ENCODE data around the gene ZNF43. TPM values are rescaled to one million over a fixed set of nuclear protein-coding genes. Genes with fewer than 3 reads are reported as not detected.

ZNF43 gene
- total RNA-seq, 4 donors from 2014 or later, result 20.9 to 35.3 (median 25.8) TPM

DNA sequence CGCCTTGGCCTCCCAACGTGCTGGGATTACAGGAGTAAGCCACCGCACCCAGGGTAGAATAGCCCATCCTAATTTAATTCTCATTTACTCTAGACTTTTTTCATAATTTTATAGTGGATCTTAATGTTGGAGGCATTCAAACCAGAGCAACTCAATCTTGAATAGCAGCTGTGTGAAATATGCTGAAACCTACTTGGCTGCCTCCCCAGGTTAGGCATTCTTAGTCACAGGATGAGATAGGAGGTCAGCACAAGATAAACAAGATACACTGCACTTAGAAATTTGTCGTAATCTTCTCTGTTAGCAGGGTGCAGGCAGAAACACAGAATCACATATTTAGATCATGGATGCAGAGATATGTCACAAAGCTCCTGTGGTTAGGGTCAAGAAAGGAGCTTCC, 2.7 kb upstream of the ZNF43 start:
- intact Hi-C loops (cut with DNase I), result no loop called here
- TF ChIP-seq, protein P1, sequence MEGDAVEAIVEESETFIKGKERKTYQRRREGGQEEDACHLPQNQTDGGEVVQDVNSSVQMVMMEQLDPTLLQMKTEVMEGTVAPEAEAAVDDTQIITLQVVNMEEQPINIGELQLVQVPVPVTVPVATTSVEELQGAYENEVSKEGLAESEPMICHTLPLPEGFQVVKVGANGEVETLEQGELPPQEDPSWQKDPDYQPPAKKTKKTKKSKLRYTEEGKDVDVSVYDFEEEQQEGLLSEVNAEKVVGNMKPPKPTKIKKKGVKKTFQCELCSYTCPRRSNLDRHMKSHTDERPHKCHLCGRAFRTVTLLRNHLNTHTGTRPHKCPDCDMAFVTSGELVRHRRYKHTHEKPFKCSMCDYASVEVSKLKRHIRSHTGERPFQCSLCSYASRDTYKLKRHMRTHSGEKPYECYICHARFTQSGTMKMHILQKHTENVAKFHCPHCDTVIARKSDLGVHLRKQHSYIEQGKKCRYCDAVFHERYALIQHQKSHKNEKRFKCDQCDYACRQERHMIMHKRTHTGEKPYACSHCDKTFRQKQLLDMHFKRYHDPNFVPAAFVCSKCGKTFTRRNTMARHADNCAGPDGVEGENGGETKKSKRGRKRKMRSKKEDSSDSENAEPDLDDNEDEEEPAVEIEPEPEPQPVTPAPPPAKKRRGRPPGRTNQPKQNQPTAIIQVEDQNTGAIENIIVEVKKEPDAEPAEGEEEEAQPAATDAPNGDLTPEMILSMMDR (IDR thresholded peaks at IDR 0.05), result no peak
- TF ChIP-seq POLR2A (IDR thresholded peaks at IDR 0.05), result no peak
- H3K27ac ChIP-seq, result no peak overlapping the region
- peaks cover 0 to 6% of the 10 kb centered on the region in 2 donors for H3K36me3 ChIP-seq
- no peak overlapping the region for H3K4me3 ChIP-seq (replicated peaks in 1 of 3)
- no peaks in the 10 kb centered on the region for H3K9me3 ChIP-seq
- H3K4me1 ChIP-seq, result peaks cover 0 to 8% of the 10 kb centered on the region in 2 donors
- 90 to 91% methylated on average over 4 of the region's 4 CpGs for WGBS, 2 donors
- no peaks in the 10 kb centered on the region for H3K27me3 ChIP-seq
- DNase-seq, result peak in 1 of 2 donors; percentile 11

DNA sequence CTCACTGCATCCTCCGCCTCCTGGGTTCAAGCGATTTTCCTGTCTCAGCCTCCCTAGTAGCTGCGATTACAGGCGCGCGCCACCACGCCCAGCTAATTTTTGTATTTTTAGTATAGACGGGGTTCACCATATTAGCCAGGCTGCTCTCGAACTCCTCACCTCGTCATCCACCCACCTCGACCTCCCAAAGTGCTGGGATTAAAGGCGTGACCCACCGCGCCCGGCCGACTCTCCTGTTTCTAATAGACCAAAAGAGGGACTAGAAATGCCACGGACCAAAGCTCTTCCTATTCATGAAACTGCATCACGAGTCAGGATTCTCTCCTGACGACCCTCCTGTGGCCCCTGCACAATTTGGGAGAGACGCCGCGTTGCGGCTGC, 563 bp downstream of the ZNF43 start:
- 8 to 11% methylated on average over 23 of the region's 23 CpGs for WGBS, 2 donors
- H3K36me3 ChIP-seq, result no peaks in the 10 kb centered on the region
- peak overlapping the region; percentile 54 to 86 (median 70) for H3K27ac ChIP-seq
- peak overlapping the region; percentile 63 to 90 (median 74) for H3K4me3 ChIP-seq (replicated peaks in 1 of 3)
- intact Hi-C loops (cut with DNase I), result no loop called here
- no peaks in the 10 kb centered on the region for H3K9me3 ChIP-seq
- no peak for DNase-seq
- H3K27me3 ChIP-seq, result no peaks in the 10 kb centered on the region
- TF ChIP-seq, protein P1 (IDR thresholded peaks at IDR 0.05), result no peak
- TF ChIP-seq POLR2A (IDR thresholded peaks at IDR 0.05), result no peak
- H3K4me1 ChIP-seq, result peaks cover 0 to 8% of the 10 kb centered on the region in 2 donors

DNA sequence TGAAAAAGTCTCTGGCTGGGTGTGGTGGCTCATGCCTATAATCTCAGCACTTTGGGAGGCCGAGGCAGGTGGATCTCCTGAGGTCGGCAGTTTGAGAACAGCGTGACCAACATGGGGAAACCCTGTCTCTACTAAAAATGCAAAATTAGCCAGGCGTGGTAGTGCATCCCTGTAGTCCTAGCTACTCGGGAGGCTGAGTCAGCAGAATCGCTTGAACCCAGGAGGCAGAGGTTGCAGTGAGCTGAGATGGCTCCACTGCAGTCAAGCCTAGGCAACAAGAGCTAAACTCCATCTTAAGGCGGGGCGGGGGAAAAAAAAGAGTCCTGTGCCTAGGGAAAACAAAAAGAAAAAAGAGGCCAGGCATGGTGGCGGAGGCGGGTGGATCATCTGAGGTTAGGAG, 2.2 kb downstream of the ZNF43 start:
- intact Hi-C loops (cut with DNase I), result no loop called here
- TF ChIP-seq POLR2A (IDR thresholded peaks at IDR 0.05), result no peak
- TF ChIP-seq, protein P1 (IDR thresholded peaks at IDR 0.05), result no peak
- WGBS, 2 donors, result 96 to 98% methylated on average over 10 of the region's 10 CpGs

DNA sequence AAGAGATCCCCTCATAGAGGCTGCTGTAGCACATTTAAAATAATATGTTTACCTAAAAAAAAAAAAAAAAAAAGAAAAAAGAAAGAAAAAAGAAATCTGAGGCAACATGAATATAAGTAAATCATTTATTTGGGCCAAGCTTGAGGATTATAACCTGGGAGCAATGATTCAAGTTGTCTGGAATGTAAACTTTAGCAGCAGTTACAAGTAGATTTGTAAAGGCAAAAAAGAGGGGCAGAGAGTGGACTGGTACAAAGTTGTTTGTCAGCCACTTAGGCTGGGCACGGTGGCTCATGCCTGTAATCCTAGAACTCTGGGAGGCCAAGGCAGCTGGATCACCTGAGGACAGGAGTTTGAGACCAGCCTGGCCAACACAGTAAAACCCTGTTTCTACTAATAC, 11.3 kb downstream of the ZNF43 start:
- H3K27ac ChIP-seq, result no peak overlapping the region
- no peak for TF ChIP-seq POLR2A (IDR thresholded peaks at IDR 0.05)
- TF ChIP-seq, protein P1 (IDR thresholded peaks at IDR 0.05), result no peak
- H3K27me3 ChIP-seq, result no peaks in the 10 kb centered on the region
- H3K36me3 ChIP-seq, result no peaks in the 10 kb centered on the region
- intact Hi-C loops (cut with DNase I), result no loop called here
- 76 to 83% methylated on average over 1 of the region's 1 CpG for WGBS, 2 donors
- H3K9me3 ChIP-seq, result no peaks in the 10 kb centered on the region
- H3K4me3 ChIP-seq (replicated peaks in 1 of 3), result no peak overlapping the region
- no peak for DNase-seq
- peaks cover 0 to 10% of the 10 kb centered on the region in 2 donors for H3K4me1 ChIP-seq

More for the DNA sequence above, 2.2 kb downstream of the ZNF43 start:
- H3K36me3 ChIP-seq, result no peaks in the 10 kb centered on the region
- no peaks in the 10 kb centered on the region for H3K9me3 ChIP-seq
- no peak for DNase-seq
- peaks cover 0 to 8% of the 10 kb centered on the region in 2 donors for H3K4me1 ChIP-seq
- H3K27me3 ChIP-seq, result no peaks in the 10 kb centered on the region
- H3K27ac ChIP-seq, result no peak overlapping the region
- no peak overlapping the region for H3K4me3 ChIP-seq (replicated peaks in 1 of 3)

DNA sequence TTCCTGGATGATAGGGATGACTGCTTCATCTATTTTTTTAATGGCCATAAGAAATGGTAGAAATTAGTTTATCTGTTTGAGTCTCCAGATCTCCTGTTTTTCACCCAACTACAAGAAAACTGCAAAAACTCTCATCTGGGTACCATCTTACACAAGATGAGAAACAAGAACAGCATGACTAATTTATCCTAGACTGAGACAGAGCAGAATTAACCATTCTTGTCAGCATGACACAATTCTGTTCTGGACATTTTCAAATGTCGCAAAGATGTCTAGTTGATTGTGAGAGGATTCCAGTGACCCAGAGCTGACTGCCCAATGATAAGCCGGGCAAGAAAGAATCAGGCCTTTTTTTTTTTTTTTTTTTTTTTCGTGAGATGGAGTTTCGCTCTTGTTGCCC, 12.8 kb downstream of the ZNF43 start:
- H3K4me1 ChIP-seq, result peaks cover 0 to 10% of the 10 kb centered on the region in 2 donors
- intact Hi-C loops (cut with DNase I), result no loop called here
- 93 to 94% methylated on average over 4 of the region's 4 CpGs for WGBS, 2 donors
- DNase-seq, result no peak
- H3K9me3 ChIP-seq, result no peaks in the 10 kb centered on the region
- no peak for TF ChIP-seq POLR2A (IDR thresholded peaks at IDR 0.05)
- TF ChIP-seq, protein P1 (IDR thresholded peaks at IDR 0.05), result no peak
- H3K27me3 ChIP-seq, result no peaks in the 10 kb centered on the region
- no peak overlapping the region for H3K27ac ChIP-seq
- H3K4me3 ChIP-seq (replicated peaks in 1 of 3), result no peak overlapping the region
- H3K36me3 ChIP-seq, result no peaks in the 10 kb centered on the region
